Measurements from ENCODE around the gene RAB11FIP4. TPM values are rescaled to one million over a fixed set of nuclear protein-coding genes. Genes with fewer than 3 reads are reported as not detected.

The RAB11FIP4 gene
- total RNA-seq, 1 experiment from 2014 or later = 54.9 TPM

DNA sequence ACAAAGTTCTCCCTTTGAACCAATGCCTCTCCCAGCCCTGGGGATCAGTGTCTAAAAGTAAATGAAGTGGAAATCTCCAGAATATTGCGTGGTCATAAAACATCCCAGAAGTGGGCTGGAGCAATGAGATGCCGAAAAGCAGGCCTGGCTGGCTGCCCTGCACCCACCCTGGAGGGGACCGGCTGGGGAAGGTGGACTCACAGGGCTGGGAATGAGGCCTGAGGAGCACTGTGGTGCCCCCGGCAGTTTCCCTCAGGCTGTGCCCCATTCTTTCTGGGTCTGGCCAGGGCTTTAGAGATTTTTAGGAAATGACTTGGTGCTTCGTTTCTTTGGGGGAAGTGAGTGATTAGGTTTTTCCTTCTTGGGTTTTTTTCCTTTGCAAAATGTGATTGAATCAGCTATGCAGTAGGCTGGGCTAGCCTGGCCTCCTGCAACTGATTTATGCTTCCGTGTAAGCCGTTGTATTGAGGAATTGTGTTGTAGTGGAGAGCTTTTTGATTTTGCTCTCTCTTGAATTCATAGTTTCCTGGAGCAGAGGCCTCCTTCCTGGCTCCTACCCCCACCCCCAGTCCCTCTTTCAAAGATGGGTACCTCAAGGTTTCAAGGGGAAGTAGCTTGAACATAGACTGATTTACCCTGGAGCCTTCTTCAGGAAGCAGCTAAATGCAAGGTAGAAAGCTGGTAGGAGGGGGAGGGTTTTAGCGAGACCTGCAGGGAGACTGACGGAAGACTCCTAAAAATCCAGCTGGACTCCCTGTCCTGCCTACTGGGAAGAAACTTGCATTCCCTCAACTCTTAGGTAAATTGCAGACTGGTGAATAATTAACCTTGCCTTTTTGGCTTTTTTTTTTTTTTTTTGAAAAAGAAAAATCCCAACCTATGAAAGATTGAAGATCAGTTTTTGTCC lies 170.2 kb downstream of the RAB11FIP4 start (continued):
- TF ChIP-seq, protein P1, sequence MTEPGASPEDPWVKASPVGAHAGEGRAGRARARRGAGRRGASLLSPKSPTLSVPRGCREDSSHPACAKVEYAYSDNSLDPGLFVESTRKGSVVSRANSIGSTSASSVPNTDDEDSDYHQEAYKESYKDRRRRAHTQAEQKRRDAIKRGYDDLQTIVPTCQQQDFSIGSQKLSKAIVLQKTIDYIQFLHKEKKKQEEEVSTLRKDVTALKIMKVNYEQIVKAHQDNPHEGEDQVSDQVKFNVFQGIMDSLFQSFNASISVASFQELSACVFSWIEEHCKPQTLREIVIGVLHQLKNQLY (CRISPR knock-in tag; IDR thresholded peaks at IDR 0.05) = no peak
- TF ChIP-seq ZNF671 (CRISPR knock-in tag; IDR thresholded peaks at IDR 0.05) = no peak
- TF ChIP-seq, protein P2, sequence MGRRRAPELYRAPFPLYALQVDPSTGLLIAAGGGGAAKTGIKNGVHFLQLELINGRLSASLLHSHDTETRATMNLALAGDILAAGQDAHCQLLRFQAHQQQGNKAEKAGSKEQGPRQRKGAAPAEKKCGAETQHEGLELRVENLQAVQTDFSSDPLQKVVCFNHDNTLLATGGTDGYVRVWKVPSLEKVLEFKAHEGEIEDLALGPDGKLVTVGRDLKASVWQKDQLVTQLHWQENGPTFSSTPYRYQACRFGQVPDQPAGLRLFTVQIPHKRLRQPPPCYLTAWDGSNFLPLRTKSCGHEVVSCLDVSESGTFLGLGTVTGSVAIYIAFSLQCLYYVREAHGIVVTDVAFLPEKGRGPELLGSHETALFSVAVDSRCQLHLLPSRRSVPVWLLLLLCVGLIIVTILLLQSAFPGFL (CRISPR knock-in tag; IDR thresholded peaks at IDR 0.05; ENCODE audit: borderline replicate concordance) = no peak
- no peak for TF ChIP-seq GRHL2 (CRISPR knock-in tag; IDR thresholded peaks at IDR 0.05; ENCODE audit: insufficient replicate concordance, severe bottlenecking)

DNA sequence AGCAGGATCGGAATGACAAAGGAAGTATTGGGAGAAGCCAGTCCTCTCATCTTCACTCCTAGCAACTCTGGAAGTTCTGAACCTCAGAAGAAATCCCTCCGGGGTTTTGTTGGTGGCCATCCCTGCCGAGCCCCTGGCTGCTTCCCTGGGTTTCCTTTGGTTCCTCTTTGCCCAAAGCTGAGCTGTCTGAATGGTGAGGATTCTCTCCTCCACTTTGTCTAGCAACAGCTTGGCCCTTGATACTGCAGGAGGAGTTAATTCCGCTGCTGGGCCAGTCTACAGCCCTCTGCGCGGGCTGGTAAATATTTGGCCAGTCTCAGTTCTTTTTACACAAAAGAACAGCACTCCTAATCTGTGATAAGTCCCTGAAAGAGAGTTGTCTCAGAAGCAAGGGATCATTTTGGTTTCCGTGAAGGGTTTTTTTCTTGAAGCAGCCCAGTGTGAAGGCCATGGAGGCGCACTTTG lies 170.9 kb downstream of the RAB11FIP4 start:
- no peak for TF ChIP-seq SOX15 (CRISPR knock-in tag; IDR thresholded peaks at IDR 0.05)
- H3K27me3 Mint-ChIP-seq (ENCODE audit: low read depth) = peaks cover 35% of the 10 kb centered on the region
- H3K4me3 Mint-ChIP-seq = no peak overlapping the region
- CTCF ChIA-PET = interaction anchor here (0.7 to 2.7 kb wide), 4 partner anchors 29 to 1458 kb away, joined by 4 to 14 read pairs (median 6); no protein-coding TSS in a partner anchor
- no peaks in the 10 kb centered on the region for H3K9me3 Mint-ChIP-seq
- POLR2A ChIA-PET = no interaction called here
- no peak overlapping the region for H3K27ac Mint-ChIP-seq
- DNase-seq (ENCODE audit: low spot score) (no peak), ATAC-seq (no peak)
- no peaks in the 10 kb centered on the region for H3K36me3 Mint-ChIP-seq
- H3K4me1 Mint-ChIP-seq = peaks cover 46% of the 10 kb centered on the region

DNA sequence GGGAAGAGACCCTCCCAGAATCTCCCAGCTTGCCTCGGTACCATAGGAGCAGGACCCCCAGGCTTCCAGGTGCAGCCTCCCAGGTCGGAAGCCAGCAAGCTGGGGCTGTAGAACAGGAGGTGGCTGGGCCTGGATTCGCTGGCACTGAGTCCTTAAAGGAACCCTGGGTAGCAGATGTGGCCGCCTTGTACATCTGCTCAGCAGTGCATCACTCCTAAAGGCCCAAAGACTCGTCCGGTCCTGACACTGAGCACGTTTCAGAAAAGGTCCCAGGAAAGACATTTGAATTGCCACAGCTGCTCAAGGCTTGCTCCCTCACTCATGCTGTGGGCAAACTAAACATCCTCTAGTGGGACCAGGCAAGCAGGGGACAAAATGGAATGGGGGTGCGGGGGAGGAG lies 172.8 kb downstream of the RAB11FIP4 start:
- DNase-seq (ENCODE audit: low spot score) = no peak
- ChIA-PET CTCF (interaction anchor here (0.8 to 1.2 kb wide), 2 partner anchors 127 to 278 kb away, joined by 3 read pairs; no protein-coding TSS in a partner anchor), POLR2A (no interaction called here)
- Mint-ChIP-seq H3K4me3 (no peak overlapping the region), H3K9me3 (no peaks in the 10 kb centered on the region), H3K4me1 (peaks cover 44% of the 10 kb centered on the region), H3K36me3 (no peaks in the 10 kb centered on the region), H3K27ac (0 out of 2 replicates have a peak overlapping the region, but pooled peaks have one; percentile 45), H3K27me3 (ENCODE audit: low read depth) (peaks cover 24% of the 10 kb centered on the region)
- ATAC-seq = no peak
- TF ChIP-seq, protein P3, sequence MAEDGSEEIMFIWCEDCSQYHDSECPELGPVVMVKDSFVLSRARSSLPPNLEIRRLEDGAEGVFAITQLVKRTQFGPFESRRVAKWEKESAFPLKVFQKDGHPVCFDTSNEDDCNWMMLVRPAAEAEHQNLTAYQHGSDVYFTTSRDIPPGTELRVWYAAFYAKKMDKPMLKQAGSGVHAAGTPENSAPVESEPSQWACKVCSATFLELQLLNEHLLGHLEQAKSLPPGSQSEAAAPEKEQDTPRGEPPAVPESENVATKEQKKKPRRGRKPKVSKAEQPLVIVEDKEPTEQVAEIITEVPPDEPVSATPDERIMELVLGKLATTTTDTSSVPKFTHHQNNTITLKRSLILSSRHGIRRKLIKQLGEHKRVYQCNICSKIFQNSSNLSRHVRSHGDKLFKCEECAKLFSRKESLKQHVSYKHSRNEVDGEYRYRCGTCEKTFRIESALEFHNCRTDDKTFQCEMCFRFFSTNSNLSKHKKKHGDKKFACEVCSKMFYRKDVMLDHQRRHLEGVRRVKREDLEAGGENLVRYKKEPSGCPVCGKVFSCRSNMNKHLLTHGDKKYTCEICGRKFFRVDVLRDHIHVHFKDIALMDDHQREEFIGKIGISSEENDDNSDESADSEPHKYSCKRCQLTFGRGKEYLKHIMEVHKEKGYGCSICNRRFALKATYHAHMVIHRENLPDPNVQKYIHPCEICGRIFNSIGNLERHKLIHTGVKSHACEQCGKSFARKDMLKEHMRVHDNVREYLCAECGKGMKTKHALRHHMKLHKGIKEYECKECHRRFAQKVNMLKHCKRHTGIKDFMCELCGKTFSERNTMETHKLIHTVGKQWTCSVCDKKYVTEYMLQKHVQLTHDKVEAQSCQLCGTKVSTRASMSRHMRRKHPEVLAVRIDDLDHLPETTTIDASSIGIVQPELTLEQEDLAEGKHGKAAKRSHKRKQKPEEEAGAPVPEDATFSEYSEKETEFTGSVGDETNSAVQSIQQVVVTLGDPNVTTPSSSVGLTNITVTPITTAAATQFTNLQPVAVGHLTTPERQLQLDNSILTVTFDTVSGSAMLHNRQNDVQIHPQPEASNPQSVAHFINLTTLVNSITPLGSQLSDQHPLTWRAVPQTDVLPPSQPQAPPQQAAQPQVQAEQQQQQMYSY (CRISPR knock-in tag; IDR thresholded peaks at IDR 0.05) = no peak
- TF ChIP-seq, protein P4, sequence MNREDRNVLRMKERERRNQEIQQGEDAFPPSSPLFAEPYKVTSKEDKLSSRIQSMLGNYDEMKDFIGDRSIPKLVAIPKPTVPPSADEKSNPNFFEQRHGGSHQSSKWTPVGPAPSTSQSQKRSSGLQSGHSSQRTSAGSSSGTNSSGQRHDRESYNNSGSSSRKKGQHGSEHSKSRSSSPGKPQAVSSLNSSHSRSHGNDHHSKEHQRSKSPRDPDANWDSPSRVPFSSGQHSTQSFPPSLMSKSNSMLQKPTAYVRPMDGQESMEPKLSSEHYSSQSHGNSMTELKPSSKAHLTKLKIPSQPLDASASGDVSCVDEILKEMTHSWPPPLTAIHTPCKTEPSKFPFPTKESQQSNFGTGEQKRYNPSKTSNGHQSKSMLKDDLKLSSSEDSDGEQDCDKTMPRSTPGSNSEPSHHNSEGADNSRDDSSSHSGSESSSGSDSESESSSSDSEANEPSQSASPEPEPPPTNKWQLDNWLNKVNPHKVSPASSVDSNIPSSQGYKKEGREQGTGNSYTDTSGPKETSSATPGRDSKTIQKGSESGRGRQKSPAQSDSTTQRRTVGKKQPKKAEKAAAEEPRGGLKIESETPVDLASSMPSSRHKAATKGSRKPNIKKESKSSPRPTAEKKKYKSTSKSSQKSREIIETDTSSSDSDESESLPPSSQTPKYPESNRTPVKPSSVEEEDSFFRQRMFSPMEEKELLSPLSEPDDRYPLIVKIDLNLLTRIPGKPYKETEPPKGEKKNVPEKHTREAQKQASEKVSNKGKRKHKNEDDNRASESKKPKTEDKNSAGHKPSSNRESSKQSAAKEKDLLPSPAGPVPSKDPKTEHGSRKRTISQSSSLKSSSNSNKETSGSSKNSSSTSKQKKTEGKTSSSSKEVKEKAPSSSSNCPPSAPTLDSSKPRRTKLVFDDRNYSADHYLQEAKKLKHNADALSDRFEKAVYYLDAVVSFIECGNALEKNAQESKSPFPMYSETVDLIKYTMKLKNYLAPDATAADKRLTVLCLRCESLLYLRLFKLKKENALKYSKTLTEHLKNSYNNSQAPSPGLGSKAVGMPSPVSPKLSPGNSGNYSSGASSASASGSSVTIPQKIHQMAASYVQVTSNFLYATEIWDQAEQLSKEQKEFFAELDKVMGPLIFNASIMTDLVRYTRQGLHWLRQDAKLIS (CRISPR knock-in tag; IDR thresholded peaks at IDR 0.05; ENCODE audit: borderline replicate concordance) = no peak
- TF ChIP-seq, protein P5, sequence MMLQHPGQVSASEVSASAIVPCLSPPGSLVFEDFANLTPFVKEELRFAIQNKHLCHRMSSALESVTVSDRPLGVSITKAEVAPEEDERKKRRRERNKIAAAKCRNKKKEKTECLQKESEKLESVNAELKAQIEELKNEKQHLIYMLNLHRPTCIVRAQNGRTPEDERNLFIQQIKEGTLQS (CRISPR knock-in tag; conservative IDR thresholded peaks at IDR 0.05) = no peak
- TF ChIP-seq, protein P6, sequence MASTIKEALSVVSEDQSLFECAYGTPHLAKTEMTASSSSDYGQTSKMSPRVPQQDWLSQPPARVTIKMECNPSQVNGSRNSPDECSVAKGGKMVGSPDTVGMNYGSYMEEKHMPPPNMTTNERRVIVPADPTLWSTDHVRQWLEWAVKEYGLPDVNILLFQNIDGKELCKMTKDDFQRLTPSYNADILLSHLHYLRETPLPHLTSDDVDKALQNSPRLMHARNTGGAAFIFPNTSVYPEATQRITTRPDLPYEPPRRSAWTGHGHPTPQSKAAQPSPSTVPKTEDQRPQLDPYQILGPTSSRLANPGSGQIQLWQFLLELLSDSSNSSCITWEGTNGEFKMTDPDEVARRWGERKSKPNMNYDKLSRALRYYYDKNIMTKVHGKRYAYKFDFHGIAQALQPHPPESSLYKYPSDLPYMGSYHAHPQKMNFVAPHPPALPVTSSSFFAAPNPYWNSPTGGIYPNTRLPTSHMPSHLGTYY (CRISPR knock-in tag; IDR thresholded peaks at IDR 0.05) = no peak
- TF ChIP-seq, protein P7, sequence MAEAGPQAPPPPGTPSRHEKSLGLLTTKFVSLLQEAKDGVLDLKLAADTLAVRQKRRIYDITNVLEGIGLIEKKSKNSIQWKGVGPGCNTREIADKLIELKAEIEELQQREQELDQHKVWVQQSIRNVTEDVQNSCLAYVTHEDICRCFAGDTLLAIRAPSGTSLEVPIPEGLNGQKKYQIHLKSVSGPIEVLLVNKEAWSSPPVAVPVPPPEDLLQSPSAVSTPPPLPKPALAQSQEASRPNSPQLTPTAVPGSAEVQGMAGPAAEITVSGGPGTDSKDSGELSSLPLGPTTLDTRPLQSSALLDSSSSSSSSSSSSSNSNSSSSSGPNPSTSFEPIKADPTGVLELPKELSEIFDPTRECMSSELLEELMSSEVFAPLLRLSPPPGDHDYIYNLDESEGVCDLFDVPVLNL (CRISPR knock-in tag; IDR thresholded peaks at IDR 0.05; ENCODE audit: borderline replicate concordance, low read depth) = no peak
- TF ChIP-seq, protein P8, sequence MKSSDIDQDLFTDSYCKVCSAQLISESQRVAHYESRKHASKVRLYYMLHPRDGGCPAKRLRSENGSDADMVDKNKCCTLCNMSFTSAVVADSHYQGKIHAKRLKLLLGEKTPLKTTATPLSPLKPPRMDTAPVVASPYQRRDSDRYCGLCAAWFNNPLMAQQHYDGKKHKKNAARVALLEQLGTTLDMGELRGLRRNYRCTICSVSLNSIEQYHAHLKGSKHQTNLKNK (CRISPR knock-in tag; IDR thresholded peaks at IDR 0.05) = no peak
- TF ChIP-seq ZBTB21 (CRISPR knock-in tag; IDR thresholded peaks at IDR 0.05; ENCODE audit: borderline replicate concordance) (no peak), ZNF263 (CRISPR knock-in tag; IDR thresholded peaks at IDR 0.05; ENCODE audit: low read depth) (no peak), ATF1 (CRISPR knock-in tag; IDR thresholded peaks at IDR 0.05) (no peak), FOXK1 (CRISPR knock-in tag; IDR thresholded peaks at IDR 0.05) (no peak), FOXP1 (CRISPR knock-in tag; IDR thresholded peaks at IDR 0.05; ENCODE audit: borderline replicate concordance) (no peak)
- TF ChIP-seq, protein P9, sequence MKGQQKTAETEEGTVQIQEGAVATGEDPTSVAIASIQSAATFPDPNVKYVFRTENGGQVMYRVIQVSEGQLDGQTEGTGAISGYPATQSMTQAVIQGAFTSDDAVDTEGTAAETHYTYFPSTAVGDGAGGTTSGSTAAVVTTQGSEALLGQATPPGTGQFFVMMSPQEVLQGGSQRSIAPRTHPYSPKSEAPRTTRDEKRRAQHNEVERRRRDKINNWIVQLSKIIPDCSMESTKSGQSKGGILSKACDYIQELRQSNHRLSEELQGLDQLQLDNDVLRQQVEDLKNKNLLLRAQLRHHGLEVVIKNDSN (CRISPR knock-in tag; IDR thresholded peaks at IDR 0.05) = no peak

Measured in WTC11 (cell line).